Smooth muscle cell (in vitro differentiated cells): ENCODE measurements around the gene VPS8. TPM values are rescaled to one million over a fixed set of nuclear protein-coding genes. Genes with fewer than 3 reads are reported as not detected.
"Not testable (repeated sequence)": the region's sequence is repeated elsewhere in the genome, so short reads cannot be mapped to it uniquely, and the experiment has no call there.

Experiments used
- DNase-seq: peaks from one replicate; lab custom pipeline; 2025; ENCODE audit not compliant: unreplicated experiment; lab: John Stamatoyannopoulos, UW
- H2AFZ ChIP-seq: fragments of 200-600 bp; sonication (generic); 2 replicates; pipeline ENCODE4 v1.6.0; 2016; ENCODE audit warnings: antibody characterized with exemption, low read depth, mild to moderate bottlenecking
- H3F3A ChIP-seq: fragments of 200-600 bp; sonication (generic); 2 replicates; pipeline ENCODE4 v1.6.0; 2017; ENCODE audit warnings: antibody characterized with exemption, low read depth
- H3K27ac ChIP-seq: fragments of 200-600 bp; sonication (generic); 2 replicates; pipeline ENCODE4 v1.5.1; 2016; ENCODE audit warnings: low read depth, mild to moderate bottlenecking
- H3K27me3 ChIP-seq: fragments of 200-600 bp; sonication (generic); 2 replicates; pipeline ENCODE4 v1.6.1; 2016; ENCODE audit warnings: low read depth, mild to moderate bottlenecking
- H3K36me3 ChIP-seq: fragments of 200-600 bp; sonication (generic); 2 replicates; pipeline ENCODE4 v1.5.1; 2016; ENCODE audit warnings: low read depth
- H3K4me1 ChIP-seq: fragments of 200-600 bp; sonication (generic); 2 replicates; pipeline ENCODE4 v1.5.1; 2016; ENCODE audit warnings: low read depth
- H3K4me2 ChIP-seq: fragments of 200-600 bp; sonication (generic); 2 replicates; pipeline ENCODE4 v1.6.0; 2016; ENCODE audit warnings: mild to moderate bottlenecking
- H3K4me3 ChIP-seq: fragments of 200-600 bp; sonication (generic); 2 replicates; pipeline ENCODE4 v1.5.1; 2016; ENCODE audit warnings: mild to moderate bottlenecking
- H3K79me2 ChIP-seq: fragments of 200-600 bp; sonication (generic); 2 replicates; pipeline ENCODE4 v1.6.0; 2016; ENCODE audit warnings: low read depth, mild to moderate bottlenecking
- H3K9ac ChIP-seq: fragments of 200-600 bp; sonication (generic); 2 replicates; pipeline ENCODE4 v1.6.0; 2016; ENCODE audit warnings: low read depth
- H3K9me3 ChIP-seq: fragments of 200-600 bp; sonication (generic); replicated peaks from 2 replicates; pipeline ENCODE4 v1.5.1; 2016; ENCODE audit warnings: low read depth
- H4K20me1 ChIP-seq: fragments of 200-600 bp; sonication (generic); 2 replicates; pipeline ENCODE4 v1.6.0; 2016; ENCODE audit warnings: low read depth
- WGBS: methylation state at CpG from one replicate; pipeline ENCODE4 v1.1.7; 2016; ENCODE audit warnings: low lambda C conversion rate; 5-methylcytosine and 5-hydroxymethylcytosine counted together
- polyA plus RNA-seq: library from polyadenylated mRNA; unstranded; fragments of >200 nt; fragmentation: Nextera tagmentation; extraction: Ambion mirVana; gene quantifications from 2 replicates; pipeline ENCODE4 v1.2.1, GENCODE V29; 2016
- total RNA-seq: library from RNA; depleted of rRNA; stranded (reverse); fragments of >200 nt; gene quantifications from 2 replicates; pipeline ENCODE4 v1.2.3, GENCODE V29; 2014
- TF ChIP-seq, protein P1 (sequence below): fragments of 200-600 bp; sonication (generic); IDR thresholded peaks from 2 replicates; pipeline ENCODE4 v1.5.1; 2017; ENCODE audit warnings: borderline replicate concordance, mild to moderate bottlenecking, antibody characterized with exemption; ENCODE audit not compliant: insufficient read depth, poor library complexity, severe bottlenecking

Gene VPS8
- total and polyA plus RNA-seq, 2 experiments from 2014 or later: 16.1 to 53.9 TPM

DNA sequence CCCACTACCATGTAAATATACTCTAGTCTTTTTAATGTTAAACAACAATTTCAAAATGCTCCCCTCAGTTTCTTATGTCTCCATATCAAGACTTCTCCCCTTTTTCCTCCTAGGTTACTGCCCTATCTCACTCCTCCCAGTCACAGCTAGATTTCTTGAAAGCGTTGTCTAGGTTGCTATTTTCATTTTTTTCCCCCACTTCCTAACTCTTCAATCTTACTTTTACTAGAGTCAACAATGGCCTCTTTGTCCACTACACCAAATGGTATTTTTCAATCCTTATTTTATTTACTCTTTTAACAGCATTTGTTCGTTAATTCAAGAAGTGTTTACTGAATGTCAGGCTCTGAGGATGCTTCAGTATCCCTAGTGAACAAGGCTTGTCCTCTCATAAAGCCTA is 84.4 kb downstream of the VPS8 start:
- TF ChIP-seq, protein P1, sequence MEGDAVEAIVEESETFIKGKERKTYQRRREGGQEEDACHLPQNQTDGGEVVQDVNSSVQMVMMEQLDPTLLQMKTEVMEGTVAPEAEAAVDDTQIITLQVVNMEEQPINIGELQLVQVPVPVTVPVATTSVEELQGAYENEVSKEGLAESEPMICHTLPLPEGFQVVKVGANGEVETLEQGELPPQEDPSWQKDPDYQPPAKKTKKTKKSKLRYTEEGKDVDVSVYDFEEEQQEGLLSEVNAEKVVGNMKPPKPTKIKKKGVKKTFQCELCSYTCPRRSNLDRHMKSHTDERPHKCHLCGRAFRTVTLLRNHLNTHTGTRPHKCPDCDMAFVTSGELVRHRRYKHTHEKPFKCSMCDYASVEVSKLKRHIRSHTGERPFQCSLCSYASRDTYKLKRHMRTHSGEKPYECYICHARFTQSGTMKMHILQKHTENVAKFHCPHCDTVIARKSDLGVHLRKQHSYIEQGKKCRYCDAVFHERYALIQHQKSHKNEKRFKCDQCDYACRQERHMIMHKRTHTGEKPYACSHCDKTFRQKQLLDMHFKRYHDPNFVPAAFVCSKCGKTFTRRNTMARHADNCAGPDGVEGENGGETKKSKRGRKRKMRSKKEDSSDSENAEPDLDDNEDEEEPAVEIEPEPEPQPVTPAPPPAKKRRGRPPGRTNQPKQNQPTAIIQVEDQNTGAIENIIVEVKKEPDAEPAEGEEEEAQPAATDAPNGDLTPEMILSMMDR: no peak
- Histone ChIP-seq H3F3A (no peaks in the 10 kb centered on the region), H3K36me3 (peaks cover 4% of the 10 kb centered on the region), H4K20me1 (no peaks in the 10 kb centered on the region), H3K4me3 (no peak overlapping the region), H2AFZ (no peak overlapping the region), H3K4me2 (no peak overlapping the region), H3K27me3 (no peaks in the 10 kb centered on the region), H3K79me2 (no peaks in the 10 kb centered on the region), H3K27ac (no peak overlapping the region), H3K9me3 (no peaks in the 10 kb centered on the region), H3K9ac (no peak overlapping the region), H3K4me1 (no peaks in the 10 kb centered on the region)
- DNase-seq: no peak
- WGBS: 95% methylated on average over 2 of the region's 2 CpGs

GRCh38 chr3:184899953-184900595 is 88.1 kb downstream of the VPS8 start:
- no peak for DNase-seq
- H3K4me2 ChIP-seq: no peak overlapping the region
- 61% methylated on average over 5 of the region's 5 CpGs for WGBS

DNA sequence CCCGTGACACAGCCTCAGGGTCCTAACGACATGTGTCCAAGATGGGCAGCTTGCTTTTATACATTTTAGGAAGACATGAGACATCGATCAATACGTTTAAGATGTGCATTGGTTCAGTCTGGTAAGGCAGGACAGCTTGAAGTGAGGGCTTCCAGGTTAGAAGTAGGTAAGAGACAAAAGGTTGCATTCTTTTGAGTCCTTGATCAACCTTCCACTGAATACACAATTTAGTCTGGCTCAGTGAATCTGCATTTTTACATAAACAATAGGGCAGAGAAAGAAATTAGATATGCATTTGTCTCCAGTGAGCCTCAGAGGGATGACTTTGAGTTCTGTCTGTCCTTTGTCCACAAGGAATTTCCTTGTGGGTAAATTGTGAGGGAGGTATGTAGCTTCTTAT is 95.1 kb downstream of the VPS8 start:
- WGBS: 66% methylated on average over 4 of the region's 4 CpGs
- H2AFZ ChIP-seq, H3K79me2 ChIP-seq, H3K9me3 ChIP-seq, H3K27me3 ChIP-seq, H3K27ac ChIP-seq, H3K9ac ChIP-seq, DNase-seq, H4K20me1 ChIP-seq, H3K4me2 ChIP-seq, H3F3A ChIP-seq, H3K4me3 ChIP-seq: not testable (repeated sequence)
- Histone ChIP-seq H3K36me3 (peaks cover 26% of the 10 kb centered on the region), H3K4me1 (peaks cover 41% of the 10 kb centered on the region)

More at GRCh38 chr3:184899953-184900595, 88.1 kb downstream of the VPS8 start:
- no peaks in the 10 kb centered on the region for H3K9me3 ChIP-seq
- no peaks in the 10 kb centered on the region for H4K20me1 ChIP-seq
- no peak overlapping the region for H3K9ac ChIP-seq
- H3K27ac ChIP-seq: no peak overlapping the region
- H3K4me1 ChIP-seq: no peaks in the 10 kb centered on the region
- TF ChIP-seq, protein P1: no peak
- no peaks in the 10 kb centered on the region for H3K79me2 ChIP-seq
- H3K4me3 ChIP-seq: no peak overlapping the region
- H3F3A ChIP-seq: no peaks in the 10 kb centered on the region
- no peak overlapping the region for H2AFZ ChIP-seq
- H3K27me3 ChIP-seq: no peaks in the 10 kb centered on the region
- H3K36me3 ChIP-seq: peaks cover 24% of the 10 kb centered on the region

DNA sequence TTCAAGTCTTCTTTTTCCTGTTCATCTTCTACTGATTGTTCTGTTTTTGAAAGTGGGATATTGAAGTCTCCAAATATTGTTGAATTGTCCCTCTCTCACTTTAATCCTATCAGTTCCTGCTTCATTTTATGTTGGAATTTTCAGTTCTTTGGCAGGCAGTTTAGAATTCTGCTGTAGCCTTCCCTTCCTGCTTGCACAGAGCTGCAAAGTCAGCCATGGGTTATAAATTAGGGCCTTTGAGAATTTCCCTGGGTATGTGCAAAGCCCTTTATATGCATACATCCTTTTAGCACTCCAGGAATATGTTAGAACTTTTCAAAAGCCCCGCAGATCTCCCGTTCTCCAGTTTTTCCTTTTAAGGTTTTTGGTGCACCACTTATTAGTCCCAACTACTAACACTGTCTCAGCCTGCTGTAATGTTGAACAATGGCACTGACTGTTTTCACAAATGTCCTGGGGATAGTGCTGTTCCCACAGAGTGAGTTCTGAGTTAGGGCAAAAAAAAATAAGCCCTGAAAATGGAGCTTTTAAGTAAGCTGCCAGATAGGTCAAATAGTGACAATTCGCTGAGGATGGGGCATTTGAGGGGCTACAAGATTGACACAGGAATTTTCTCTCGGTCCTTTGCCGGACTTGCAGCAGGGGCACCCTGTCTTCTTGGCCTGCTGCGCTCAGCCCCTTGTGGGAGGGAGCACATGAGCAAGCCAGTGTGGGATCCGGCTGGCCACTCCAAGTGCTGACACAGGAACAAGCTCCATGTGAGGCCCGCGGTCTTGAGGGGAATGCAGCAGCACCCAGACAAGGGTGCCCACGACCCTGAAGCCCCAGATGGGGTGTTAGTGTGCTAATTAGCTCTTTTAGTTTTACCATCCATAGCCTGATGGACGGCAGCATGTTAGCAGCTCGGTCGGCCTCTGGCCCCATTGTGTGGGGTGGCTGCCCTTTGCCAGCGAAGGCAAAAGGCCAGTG is 96.0 kb downstream of the VPS8 start:
- Histone ChIP-seq H4K20me1 (no peaks in the 10 kb centered on the region), H3K4me2 (no peak overlapping the region), H3K79me2 (no peaks in the 10 kb centered on the region), H3K9ac (no peak overlapping the region), H3K36me3 (peaks cover 23% of the 10 kb centered on the region), H3K27me3 (no peaks in the 10 kb centered on the region), H3F3A (no peaks in the 10 kb centered on the region), H2AFZ (no peak overlapping the region), H3K9me3 (no peaks in the 10 kb centered on the region), H3K4me3 (no peak overlapping the region), H3K4me1 (peaks cover 41% of the 10 kb centered on the region), H3K27ac (no peak overlapping the region)
- WGBS: 74% methylated on average over 14 of the region's 14 CpGs
- TF ChIP-seq, protein P1: no peak
- DNase-seq: no peak
